ENCODE results near the gene SLC44A2.

Gene SLC44A2

DNA sequence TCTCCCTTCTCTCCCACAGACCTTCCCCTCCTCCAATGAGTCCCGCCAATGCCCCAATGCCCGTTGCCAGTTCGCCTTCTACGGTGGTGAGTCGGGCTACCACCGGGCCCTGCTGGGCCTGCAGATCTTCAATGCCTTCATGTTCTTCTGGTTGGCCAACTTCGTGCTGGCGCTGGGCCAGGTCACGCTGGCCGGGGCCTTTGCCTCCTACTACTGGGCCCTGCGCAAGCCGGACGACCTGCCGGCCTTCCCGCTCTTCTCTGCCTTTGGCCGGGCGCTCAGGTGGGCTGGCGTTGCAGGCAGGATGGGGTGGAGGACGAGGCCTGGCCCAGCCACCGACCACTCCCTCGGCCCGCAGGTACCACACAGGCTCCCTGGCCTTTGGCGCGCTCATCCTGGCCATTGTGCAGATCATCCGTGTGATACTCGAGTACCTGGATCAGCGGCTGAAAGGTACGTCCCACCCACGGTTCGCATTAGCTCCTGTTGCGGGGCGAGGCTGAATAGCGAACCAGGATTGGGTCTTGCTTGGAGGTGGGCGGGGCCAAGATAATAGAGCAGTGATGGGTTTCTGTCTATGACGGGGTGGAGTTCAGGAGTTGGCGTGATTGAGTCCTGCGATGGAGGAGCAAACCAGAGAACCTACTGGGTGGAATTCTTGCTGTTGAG lies 11.1 kb downstream of the SLC44A2 start:
- TF ChIP-seq ARNT (IDR thresholded peaks at IDR 0.05) (no peak), NFRKB (IDR thresholded peaks at IDR 0.05) (no peak), CTBP1 (IDR thresholded peaks at IDR 0.05; ENCODE audit: borderline replicate concordance) (no peak), TARDBP (IDR thresholded peaks at IDR 0.05) (no peak), HDGF (IDR thresholded peaks at IDR 0.05; ENCODE audit: borderline replicate concordance) (no peak), ZNF384 (IDR thresholded peaks at IDR 0.05) (no peak), LEF1 (IDR thresholded peaks at IDR 0.05; ENCODE audit: borderline replicate concordance) (no peak), ELF4 (IDR thresholded peaks at IDR 0.05) (no peak), L3MBTL2 (conservative IDR thresholded peaks at IDR 0.05) (no peak)
- TF ChIP-seq, protein P1, sequence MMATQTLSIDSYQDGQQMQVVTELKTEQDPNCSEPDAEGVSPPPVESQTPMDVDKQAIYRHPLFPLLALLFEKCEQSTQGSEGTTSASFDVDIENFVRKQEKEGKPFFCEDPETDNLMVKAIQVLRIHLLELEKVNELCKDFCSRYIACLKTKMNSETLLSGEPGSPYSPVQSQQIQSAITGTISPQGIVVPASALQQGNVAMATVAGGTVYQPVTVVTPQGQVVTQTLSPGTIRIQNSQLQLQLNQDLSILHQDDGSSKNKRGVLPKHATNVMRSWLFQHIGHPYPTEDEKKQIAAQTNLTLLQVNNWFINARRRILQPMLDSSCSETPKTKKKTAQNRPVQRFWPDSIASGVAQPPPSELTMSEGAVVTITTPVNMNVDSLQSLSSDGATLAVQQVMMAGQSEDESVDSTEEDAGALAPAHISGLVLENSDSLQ (IDR thresholded peaks at IDR 0.05): no peak
- ChIA-PET CTCF (no interaction called here), POLR2A (interaction anchor here (0.6 kb wide), 1 partner anchor 11 kb away, joined by 3 read pairs; the partner anchor contains the start of gene SLC44A2)
- DNase-seq (ENCODE audit: extremely low spot score): no peak

DNA sequence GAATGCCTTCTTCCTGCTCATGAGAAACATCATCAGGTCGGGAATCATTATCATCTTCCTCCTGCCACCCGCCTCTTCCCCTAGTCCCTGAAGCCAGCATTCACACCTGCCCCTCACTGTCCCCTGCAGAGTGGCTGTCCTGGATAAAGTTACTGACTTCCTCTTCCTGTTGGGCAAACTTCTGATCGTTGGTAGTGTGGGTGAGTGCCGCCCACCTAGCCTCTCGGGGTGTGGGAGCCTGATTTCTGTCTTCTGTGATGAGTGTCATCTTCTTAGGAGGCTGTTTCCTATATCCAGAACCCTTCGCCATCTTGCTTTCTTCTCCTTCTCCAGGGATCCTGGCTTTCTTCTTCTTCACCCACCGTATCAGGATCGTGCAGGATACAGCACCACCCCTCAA lies 12.5 kb downstream of the SLC44A2 start:
- no peak for DNase-seq (ENCODE audit: extremely low spot score)
- TF ChIP-seq FOXM1 (IDR thresholded peaks at IDR 0.05; ENCODE audit: borderline replicate concordance) (no peak), SP1 (IDR thresholded peaks at IDR 0.05) (no peak), ELF4 (IDR thresholded peaks at IDR 0.05) (no peak), FOXK2 (IDR thresholded peaks at IDR 0.05) (no peak), TARDBP (IDR thresholded peaks at IDR 0.05) (no peak), BHLHE40 (IDR thresholded peaks at IDR 0.05; ENCODE audit: borderline replicate concordance) (no peak), LEF1 (IDR thresholded peaks at IDR 0.05; ENCODE audit: borderline replicate concordance) (no peak), NFRKB (IDR thresholded peaks at IDR 0.05) (no peak), CTBP1 (IDR thresholded peaks at IDR 0.05; ENCODE audit: borderline replicate concordance) (no peak), ZNF384 (IDR thresholded peaks at IDR 0.05) (no peak), ARNT (IDR thresholded peaks at IDR 0.05) (no peak), HDGF (IDR thresholded peaks at IDR 0.05; ENCODE audit: borderline replicate concordance) (no peak), SUZ12 (IDR thresholded peaks at IDR 0.05) (no peak), L3MBTL2 (conservative IDR thresholded peaks at IDR 0.05) (no peak), FOXA1 (IDR thresholded peaks at IDR 0.05) (no peak)
- TF ChIP-seq, protein P1 (IDR thresholded peaks at IDR 0.05): no peak
- ChIA-PET CTCF (no interaction called here), POLR2A (no interaction called here)

DNA sequence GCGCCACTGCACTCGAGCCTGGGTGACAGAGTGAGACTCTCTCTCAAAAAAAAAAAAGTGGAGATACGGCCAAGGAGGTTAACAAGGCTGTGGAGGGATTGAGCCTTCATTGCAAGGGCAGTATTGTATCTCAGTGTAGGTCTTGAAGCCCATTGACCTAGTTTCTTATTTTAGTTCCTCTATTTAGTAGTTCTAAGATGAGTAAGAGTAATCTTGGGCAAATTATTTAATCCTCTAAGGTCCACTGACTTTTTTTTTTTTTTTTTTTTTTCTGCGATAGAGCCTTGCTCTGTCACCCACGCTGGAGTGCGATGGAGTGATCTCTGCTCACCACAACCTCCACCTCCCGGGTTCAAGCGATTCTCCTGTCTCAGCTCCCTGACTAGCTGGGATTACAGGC lies 14.5 kb downstream of the SLC44A2 start:
- DNase-seq (ENCODE audit: extremely low spot score): no peak
- ChIA-PET CTCF (no interaction called here), POLR2A (no interaction called here)
- no peak for TF ChIP-seq BHLHE40 (IDR thresholded peaks at IDR 0.05; ENCODE audit: borderline replicate concordance)
- no peak for TF ChIP-seq ELF4 (IDR thresholded peaks at IDR 0.05)
- no peak for TF ChIP-seq HDGF (IDR thresholded peaks at IDR 0.05; ENCODE audit: borderline replicate concordance)
- TF ChIP-seq TARDBP (IDR thresholded peaks at IDR 0.05): no peak
- no peak for TF ChIP-seq FOXA1 (IDR thresholded peaks at IDR 0.05)
- TF ChIP-seq, protein P1 (IDR thresholded peaks at IDR 0.05): no peak
- no peak for TF ChIP-seq ARNT (IDR thresholded peaks at IDR 0.05)
- TF ChIP-seq FOXK2 (IDR thresholded peaks at IDR 0.05): no peak
- no peak for TF ChIP-seq FOXM1 (IDR thresholded peaks at IDR 0.05; ENCODE audit: borderline replicate concordance)
- no peak for TF ChIP-seq NFRKB (IDR thresholded peaks at IDR 0.05)
- no peak for TF ChIP-seq L3MBTL2 (conservative IDR thresholded peaks at IDR 0.05)
- TF ChIP-seq SUZ12 (IDR thresholded peaks at IDR 0.05): no peak
- TF ChIP-seq ZNF384 (IDR thresholded peaks at IDR 0.05): no peak
- no peak for TF ChIP-seq CTBP1 (IDR thresholded peaks at IDR 0.05; ENCODE audit: borderline replicate concordance)
- TF ChIP-seq SP1 (IDR thresholded peaks at IDR 0.05): no peak
- TF ChIP-seq LEF1 (IDR thresholded peaks at IDR 0.05; ENCODE audit: borderline replicate concordance): no peak

DNA sequence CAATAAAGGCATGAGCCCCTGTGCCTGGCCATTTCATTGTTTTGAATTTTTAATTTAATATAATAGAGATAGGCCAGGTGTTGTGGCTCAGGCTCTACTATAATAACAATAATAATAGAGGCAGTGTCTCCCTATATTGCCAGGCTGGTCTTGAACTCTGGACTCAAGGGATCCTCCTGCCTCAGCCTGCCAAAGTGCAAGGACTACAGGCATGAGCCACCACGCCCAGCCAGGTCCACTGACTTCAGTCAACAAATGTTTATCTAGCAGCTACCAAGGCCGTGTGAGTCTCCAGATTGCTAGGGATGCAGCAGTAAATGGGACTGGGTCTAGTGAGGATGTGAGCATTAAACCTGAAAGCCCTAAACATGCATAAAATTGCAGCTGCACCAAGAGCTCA lies 15.0 kb downstream of the SLC44A2 start:
- DNase-seq (ENCODE audit: extremely low spot score): no peak
- POLR2A ChIA-PET: no interaction called here
- TF ChIP-seq HDGF (IDR thresholded peaks at IDR 0.05; ENCODE audit: borderline replicate concordance) (no peak), ARNT (IDR thresholded peaks at IDR 0.05) (no peak), BHLHE40 (IDR thresholded peaks at IDR 0.05; ENCODE audit: borderline replicate concordance) (no peak), FOXA1 (IDR thresholded peaks at IDR 0.05) (no peak), SP1 (IDR thresholded peaks at IDR 0.05) (no peak), TARDBP (IDR thresholded peaks at IDR 0.05) (no peak), FOXK2 (IDR thresholded peaks at IDR 0.05) (no peak), NFRKB (IDR thresholded peaks at IDR 0.05) (no peak), ELF4 (IDR thresholded peaks at IDR 0.05) (no peak), L3MBTL2 (conservative IDR thresholded peaks at IDR 0.05) (no peak), FOXM1 (IDR thresholded peaks at IDR 0.05; ENCODE audit: borderline replicate concordance) (no peak), CTBP1 (IDR thresholded peaks at IDR 0.05; ENCODE audit: borderline replicate concordance) (no peak), SUZ12 (IDR thresholded peaks at IDR 0.05) (no peak)
- TF ChIP-seq, protein P1 (IDR thresholded peaks at IDR 0.05): no peak
- CTCF ChIA-PET: interaction anchor here (10.3 kb wide), 1 partner anchor 59 kb away, joined by 149 read pairs; no protein-coding TSS in a partner anchor

DNA sequence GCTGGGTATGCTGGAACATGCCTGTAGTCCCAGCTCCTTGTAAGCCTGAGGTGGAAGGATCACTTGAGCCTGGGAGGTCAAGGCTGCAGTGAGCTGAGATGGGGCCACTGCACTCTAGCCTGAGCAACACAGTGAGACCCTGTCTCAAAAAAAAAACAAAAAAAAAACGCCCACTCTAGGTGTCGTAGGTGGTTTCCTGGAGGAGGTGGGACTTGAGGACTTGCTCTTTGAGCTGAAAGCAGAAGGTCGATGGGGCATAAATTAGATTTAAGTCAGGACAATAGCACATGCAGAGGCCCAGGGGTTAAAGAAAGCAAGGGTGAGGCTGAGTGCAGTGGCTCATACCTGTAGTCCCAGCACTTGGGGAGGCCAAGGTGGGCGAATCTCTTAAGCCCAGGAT lies 15.9 kb downstream of the SLC44A2 start:
- no peak for DNase-seq (ENCODE audit: extremely low spot score)
- ChIA-PET POLR2A (interaction anchor here (0.6 to 1.2 kb wide), 2 partner anchors 15 to 60 kb away, joined by 3 read pairs; no protein-coding TSS in a partner anchor), CTCF (interaction anchor here (10.3 kb wide), 1 partner anchor 59 kb away, joined by 149 read pairs; no protein-coding TSS in a partner anchor)
- TF ChIP-seq NFRKB (IDR thresholded peaks at IDR 0.05) (no peak), CTBP1 (IDR thresholded peaks at IDR 0.05; ENCODE audit: borderline replicate concordance) (no peak)
